Urothelium cell line (cell line): ENCODE results near the gene RDH16.
"Not testable (repeated sequence)": the region's sequence is repeated elsewhere in the genome, so short reads cannot be mapped to it uniquely, and the experiment has no call there.

ENCODE experiments used
- DNase-seq: peaks from one replicate; pipeline ENCODE4 v3.0.0; 2011; ENCODE audit warnings: low spot score, mixed read lengths
- FAIRE-seq: peaks from 2 replicates; lab custom pipeline; 2011; peaks lifted over from hg19 to GRCh38; lab: Jason Lieb, UNC

The RDH16 gene

GRCh38 chr12:56927281-56927680 lies 30.1 kb downstream of the RDH16 start:
- FAIRE-seq (no peak), DNase-seq (no peak)

GRCh38 chr12:56922031-56922430 lies 35.4 kb downstream of the RDH16 start:
- DNase-seq (no peak), FAIRE-seq (no peak)

DNA sequence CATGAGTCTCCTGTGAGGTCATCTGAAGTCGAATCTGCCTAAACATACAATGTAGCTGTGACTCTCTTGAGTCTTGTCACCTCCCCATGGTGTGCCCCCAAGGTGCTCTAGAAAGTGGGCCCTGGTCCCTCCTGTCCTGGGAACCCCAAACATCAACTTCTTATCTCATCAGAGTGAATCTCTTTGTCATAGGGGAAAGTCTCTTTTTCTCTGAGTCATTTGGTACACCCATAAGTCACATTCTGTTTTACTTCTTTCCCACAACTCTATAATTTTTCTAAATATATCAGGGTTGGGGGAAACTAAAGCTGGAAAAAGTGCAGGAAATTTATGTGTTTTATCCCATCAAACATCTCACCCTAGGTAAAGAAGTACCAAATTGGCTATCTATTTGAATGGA lies 36.1 kb downstream of the RDH16 start:
- no peak for DNase-seq
- FAIRE-seq = no peak

GRCh38 chr12:56918139-56918538 lies 39.3 kb downstream of the RDH16 start:
- not testable (repeated sequence) for DNase-seq, FAIRE-seq

GRCh38 chr12:56916996-56917333 lies 40.4 kb downstream of the RDH16 start:
- DNase-seq (no peak), FAIRE-seq (no peak)

DNA sequence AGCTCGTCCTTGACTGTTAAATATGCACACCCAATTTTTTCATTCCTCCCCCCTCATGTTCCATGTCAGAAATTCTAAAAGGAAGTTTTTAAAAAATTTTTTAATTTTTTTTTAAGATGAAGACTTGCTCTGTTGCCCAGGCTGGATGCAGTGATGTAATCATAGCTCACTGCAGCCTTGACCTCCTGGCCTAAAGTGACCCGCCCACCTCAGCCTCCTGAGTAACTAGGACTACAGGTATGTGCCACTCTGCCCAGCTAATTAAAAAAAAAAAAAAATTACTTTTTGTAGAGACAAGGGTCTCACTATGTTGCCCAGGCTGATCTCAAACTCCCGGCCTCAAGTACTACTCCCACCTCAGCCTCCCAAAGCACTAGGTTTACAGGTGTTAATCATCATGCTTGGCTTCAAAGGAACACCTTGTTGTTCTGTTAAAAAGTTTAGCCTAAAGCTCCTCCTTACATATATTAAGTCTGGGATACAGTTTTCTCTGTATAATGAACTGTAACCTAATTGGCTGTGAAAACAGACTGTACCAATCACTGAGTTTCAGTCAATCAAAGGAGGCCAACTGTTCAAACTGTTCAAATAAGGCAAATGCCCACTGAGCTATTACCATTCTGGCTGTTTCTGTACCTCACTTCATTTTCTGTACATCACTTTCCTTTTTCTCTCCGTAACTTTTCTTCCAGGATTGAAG lies 41.0 kb downstream of the RDH16 start:
- DNase-seq (no peak), FAIRE-seq (no peak)

DNA sequence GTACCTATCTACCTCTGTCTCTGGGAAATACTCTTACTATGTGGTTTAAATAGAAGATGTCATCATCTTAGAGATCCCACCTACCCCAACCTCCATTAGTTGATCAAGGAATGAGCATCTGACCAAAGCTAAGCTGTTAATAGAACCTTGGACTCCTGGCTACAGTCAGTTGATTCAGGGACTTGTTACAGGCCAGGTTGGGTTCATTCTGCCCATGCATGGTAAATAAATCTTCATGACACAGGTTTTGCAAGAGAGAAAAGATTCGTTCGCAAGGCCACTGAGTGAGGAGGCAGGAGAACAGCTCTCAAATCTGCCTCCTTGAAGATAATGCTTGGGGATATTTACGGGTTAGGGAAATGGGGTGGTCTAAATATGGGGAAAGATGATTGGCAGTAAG lies 42.7 kb downstream of the RDH16 start:
- FAIRE-seq = peak; percentile 44
- no peak for DNase-seq

GRCh38 chr12:56914256-56914655 lies 43.2 kb downstream of the RDH16 start:
- FAIRE-seq (no peak), DNase-seq (no peak)

DNA sequence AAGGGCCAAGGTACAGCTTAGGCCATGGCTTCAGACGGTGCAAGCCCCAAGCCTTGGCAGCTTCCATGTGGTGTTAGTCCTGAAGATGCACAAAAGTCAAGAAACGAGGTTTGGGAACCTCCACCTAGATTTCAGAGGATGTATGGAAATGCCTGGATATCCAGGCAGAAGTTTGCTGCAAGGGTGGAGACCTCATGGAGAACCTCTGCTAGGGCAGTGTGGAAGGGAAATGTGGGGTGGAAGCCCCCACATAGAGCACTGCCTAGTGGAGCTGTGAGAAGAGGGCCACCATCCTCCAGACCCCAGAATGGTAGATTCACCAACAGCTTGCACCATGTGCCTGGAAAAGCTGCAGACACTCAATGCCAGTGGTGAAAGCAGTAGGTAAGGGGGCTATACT lies 48.0 kb downstream of the RDH16 start:
- FAIRE-seq = not testable (repeated sequence)

GRCh38 chr12:56908136-56908535 lies 49.3 kb downstream of the RDH16 start:
- DNase-seq = no peak
- FAIRE-seq = no peak

More for the DNA sequence above, 48.0 kb downstream of the RDH16 start:
- not testable (repeated sequence) for DNase-seq

DNA sequence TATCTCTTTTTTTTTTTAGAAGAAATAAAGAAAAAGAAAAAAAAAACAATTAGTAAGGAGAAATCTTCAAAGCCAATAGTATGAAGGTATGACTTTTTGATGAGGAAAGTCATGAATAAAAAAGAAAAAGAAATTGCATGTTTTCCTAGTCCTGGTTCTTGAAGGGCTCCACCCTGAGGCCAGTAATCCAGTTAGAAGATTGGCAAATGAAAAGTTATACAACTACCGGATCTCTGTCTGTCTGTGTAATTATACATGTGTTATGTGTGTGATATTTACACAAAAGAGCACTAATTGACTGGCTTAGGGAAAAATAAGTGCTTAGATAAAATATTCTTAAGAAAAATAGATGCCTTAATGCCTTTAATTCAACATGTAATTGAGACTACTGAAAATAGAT lies 51.6 kb downstream of the RDH16 start:
- FAIRE-seq = no peak
- no peak for DNase-seq

DNA sequence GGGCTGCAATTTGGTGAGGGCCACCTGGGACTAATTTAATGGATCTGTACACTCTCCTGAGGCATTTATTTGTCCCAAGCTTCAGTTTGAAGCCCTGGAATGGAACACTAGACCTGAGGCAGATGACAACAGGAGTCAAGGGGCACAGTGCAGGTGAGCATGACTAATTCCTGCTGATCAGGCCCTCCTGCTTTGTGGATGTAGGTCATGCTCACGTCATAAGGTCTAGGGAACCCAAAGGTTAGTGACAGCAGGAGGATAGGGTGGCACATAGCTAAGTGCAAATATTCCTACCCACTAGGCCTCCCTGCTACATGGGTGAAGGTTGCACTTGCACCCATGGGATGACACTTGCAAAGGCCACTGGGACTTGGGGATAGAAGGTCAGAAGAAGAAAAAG lies 54.0 kb downstream of the RDH16 start:
- DNase-seq (no peak), FAIRE-seq (no peak)
